T1000 (cell line): ENCODE results near the gene LEPROT.
A peak's percentile ranks its signal among the peaks of the same experiment; 100 is the strongest.
"Not testable (repeated sequence)": the region's sequence is repeated elsewhere in the genome, so short reads cannot be mapped to it uniquely, and the experiment has no call there.

ENCODE experiments used
- DNase-seq: peaks from one replicate; lab custom pipeline; 2025; ENCODE audit warnings: mixed read lengths; lab: John Stamatoyannopoulos, UW

Gene LEPROT, protein sequence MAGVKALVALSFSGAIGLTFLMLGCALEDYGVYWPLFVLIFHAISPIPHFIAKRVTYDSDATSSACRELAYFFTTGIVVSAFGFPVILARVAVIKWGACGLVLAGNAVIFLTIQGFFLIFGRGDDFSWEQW

GRCh38 chr1:65420590-65421350, at the start of gene LEPROT, which contains the start of gene LEPR:
Gene LEPROT, plus strand, starts transcription at chr1:65420668. Its CDS starts 57 bp downstream, at chr1:65420725.
Gene LEPR, plus strand, starts transcription at chr1:65420668. Its CDS starts 144,898 bp downstream, at chr1:65565566.
- DNase-seq, result no peak

- no peak for DNase-seq
These were observed 48.9 kb upstream of the LEPROT start for GRCh38 chr1:65371544-65371943.

DNA sequence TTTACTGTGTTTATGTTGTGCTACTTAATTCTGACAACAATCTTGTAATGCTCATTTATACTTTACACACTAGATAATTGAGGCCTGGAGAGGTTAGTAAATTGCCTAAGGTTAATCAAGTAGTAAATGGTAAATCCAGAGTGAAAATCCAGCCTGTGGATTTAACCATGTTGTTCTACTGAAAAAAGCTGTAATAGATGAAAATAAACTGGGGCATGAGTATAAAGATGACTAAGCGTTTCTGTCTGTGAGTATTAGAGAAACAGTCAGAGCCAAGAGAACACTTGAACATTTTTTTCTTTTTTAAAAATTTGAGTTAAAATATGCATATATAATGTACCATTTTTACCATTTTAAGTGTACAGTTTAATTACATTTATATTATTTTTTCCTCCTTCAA, 47.9 kb upstream of the LEPROT start:
- DNase-seq, result no peak

- DNase-seq, result no peak
These were observed 42.8 kb upstream of the LEPROT start for GRCh38 chr1:65377496-65378246.

- DNase-seq, result no peak
These were observed 42.1 kb upstream of the LEPROT start for GRCh38 chr1:65378247-65378946.

GRCh38 chr1:65384426-65384825, 36.0 kb upstream of the LEPROT start:
- not testable (repeated sequence) for DNase-seq

- DNase-seq, result no peak
These were observed 34.0 kb upstream of the LEPROT start for GRCh38 chr1:65386439-65386838.

- no peak for DNase-seq
These were observed 32.6 kb upstream of the LEPROT start for GRCh38 chr1:65387821-65388220.

DNA sequence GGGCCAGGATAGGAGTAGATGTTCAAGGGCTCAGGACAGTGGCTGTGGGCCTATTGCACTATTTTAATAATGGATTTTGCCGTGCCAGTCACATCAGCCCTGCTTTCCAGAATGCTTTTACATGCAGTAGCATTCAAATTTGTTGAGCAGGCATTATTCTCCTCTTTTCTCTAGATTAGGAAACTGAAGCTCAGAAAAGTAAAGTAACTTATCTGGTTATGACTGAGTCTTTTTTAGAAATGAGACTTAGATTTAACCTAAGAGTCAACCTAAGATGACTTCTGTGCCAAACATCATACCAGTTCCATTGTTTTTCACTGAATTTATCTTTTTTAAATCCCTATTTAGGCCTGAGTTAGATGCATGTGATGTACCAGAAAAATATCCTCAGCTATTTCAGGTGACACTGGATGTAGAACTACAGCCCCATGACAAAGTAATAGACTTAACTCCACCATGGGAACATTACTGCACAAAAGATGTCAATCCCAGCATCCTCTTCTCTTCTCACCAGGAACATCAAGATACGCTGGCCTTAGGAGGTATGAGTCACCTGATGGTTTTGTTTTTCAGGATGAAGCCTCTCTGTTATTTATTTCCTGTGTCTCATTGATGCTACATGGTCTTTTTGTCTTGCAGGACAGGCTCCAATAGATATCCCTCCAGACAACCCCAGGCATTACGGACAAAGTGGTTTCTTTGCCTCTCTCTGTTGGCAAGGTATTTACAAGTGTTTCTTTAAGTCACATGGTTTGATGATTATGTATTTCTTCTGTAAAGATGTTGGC, 31.4 kb upstream of the LEPROT start:
- DNase-seq, result no peak

GRCh38 chr1:65392497-65392896, 28.0 kb upstream of the LEPROT start:
- DNase-seq, result no peak

DNA sequence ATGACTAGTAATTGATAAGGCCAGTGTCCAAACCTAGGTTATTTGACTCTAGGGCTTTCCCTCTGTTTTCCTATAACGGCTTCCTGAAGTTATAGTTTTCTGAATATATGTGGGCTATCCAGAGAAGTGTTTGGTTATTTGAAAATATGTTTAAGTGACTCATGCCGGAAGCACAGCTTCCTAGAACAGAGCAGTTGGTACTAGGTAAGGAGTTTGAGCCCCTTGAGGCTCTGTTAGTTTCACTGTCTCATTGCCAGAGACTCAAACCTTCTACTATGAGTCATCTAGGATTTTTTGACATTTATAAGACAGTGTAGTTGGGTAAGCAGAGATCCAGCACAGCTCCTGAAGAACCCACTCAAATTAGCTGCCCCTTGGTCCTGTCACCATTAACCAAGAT, 27.1 kb upstream of the LEPROT start:
- peak; percentile 1 for DNase-seq

DNA sequence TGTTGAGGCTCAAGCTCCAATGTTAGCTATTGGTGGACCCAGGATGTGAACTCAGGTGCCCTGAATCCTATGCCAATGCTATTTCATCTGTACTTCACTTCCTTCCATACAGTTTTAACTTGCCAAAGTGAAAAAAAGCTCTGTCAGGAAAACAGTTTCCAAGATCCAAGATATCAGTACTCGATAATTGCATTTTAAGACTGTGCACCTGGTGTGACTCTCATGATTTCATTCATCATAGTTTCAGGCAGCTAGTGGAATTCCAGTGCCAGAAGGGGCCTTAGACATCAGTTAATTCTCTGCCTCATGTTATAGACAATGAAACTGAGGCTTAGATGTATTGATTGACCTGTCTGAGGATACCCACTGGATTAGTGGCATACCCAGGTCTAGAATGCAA, 26.5 kb upstream of the LEPROT start:
- DNase-seq, result no peak

DNA sequence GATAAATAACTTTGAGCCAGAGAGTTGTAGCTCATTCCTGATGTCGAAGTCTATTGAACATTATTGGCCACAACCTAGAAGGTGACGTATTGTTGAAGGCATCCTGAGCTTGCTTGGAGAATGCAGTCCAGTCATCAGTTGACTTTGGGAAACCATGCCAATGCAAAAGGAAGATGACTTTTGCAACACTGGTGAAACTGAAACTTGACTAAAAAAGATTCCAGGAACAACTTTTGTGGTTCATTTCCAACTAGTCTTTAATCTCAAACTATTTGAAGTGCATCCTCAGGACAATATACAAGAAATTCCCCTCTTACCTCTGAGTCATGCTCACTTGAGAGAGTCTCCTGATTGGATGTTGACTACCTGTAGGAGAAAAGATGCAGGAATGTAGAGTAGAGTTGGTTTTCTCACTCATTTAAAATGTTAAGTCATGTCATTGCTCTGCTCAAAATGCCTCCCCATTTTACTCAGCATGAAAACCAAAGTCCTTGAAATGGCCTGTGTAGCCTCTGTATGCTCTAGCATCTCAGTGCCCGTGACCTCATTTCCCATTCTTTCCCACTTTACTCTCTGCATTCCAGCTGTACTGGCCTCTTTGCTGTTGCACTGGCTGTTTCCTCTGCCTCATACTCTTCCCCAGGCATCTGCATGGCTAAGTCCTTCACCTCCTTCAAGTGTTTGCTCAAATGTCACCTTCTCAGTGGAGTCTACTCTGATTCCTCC, 24.4 kb upstream of the LEPROT start:
- peak; percentile 1 for DNase-seq

GRCh38 chr1:65398083-65398482, 22.4 kb upstream of the LEPROT start:
- no peak for DNase-seq

DNA sequence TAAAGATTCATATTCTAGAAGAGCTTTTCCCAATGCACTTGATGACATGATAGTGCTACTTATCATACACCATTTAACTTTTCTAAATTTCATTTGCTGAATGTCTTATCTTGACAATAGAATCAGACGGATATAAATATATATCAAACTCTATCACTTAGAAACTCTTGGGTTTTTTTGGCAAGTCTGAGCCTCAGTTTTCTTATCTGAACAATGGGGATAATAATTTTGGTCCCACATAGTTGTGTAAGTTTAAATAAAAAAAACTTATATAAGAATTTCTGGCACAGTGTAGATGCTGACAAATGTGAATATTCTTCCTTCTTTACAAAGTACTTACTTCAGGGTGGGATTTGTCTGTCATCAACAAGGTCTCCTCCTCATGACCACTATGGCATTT, 21.5 kb upstream of the LEPROT start:
- DNase-seq, result no peak

DNA sequence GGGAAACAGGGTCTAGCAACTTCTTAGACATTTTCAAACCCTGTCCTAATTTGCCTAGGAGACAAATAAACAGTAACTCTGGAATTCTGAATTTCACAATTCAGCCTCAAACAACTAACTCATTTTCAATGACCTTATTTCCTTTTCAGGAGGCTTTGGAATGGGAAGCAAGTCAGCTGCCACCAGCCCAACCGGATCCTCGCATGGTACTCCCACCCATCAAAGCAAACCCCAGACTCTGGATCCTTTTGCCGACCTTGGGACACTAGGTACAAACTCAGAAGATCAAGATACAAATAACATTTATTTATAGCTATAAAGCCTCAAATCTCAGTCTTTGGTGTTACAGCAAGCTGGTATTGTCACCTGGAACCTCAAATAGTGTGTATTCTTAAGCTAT, 18.9 kb upstream of the LEPROT start:
- DNase-seq, result no peak

- DNase-seq, result no peak
These were observed 15.5 kb upstream of the LEPROT start for GRCh38 chr1:65404941-65405340.

DNA sequence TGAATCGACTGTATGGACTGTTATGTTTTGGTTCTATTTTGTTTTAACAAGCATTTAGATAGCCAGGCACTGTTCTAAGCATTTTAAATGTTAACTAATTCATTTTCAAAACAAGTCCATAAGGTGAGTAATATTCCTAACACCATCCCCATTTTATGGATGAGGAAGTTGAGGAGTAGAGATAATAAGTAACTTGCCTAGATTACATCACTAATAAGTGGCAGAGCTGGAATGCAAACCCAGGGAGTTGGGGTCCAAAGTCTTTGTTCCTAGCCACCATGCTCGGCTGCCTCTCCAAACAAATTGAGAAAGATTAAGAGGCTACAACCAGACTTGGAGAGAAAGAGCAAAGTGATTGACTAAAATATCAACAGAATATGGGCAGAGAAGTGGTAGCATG, 12.6 kb upstream of the LEPROT start:
- DNase-seq, result no peak

- no peak for DNase-seq
These were observed 11.2 kb upstream of the LEPROT start for GRCh38 chr1:65409314-65409713.

- no peak for DNase-seq
These were observed 10.6 kb upstream of the LEPROT start for GRCh38 chr1:65409816-65410326.
